GM18861 (cell line): ENCODE measurements around the gene FOXJ3.
A peak's percentile ranks its signal among the peaks of the same experiment; 100 is the strongest.

Experiments used
- ATAC-seq: cut with Tn5 transposase; IDR thresholded peaks from one replicate; pipeline ENCODE4 v1.9.1; 2021; ENCODE audit not compliant: unreplicated experiment

The FOXJ3 gene

GRCh38 chr1:42334240-42335049 lies 590 bp downstream of the FOXJ3 start:
- ATAC-seq: peak; percentile 43

- no peak for ATAC-seq
These were observed 1.3 kb downstream of the FOXJ3 start for GRCh38 chr1:42333662-42334239.

- ATAC-seq: no peak
These were observed 2.2 kb downstream of the FOXJ3 start for GRCh38 chr1:42332877-42333276.

- ATAC-seq: no peak
These were observed 4.8 kb downstream of the FOXJ3 start for GRCh38 chr1:42330215-42330614.

GRCh38 chr1:42328916-42329496 lies 6.0 kb downstream of the FOXJ3 start:
- ATAC-seq: no peak

GRCh38 chr1:42328047-42328625 lies 6.9 kb downstream of the FOXJ3 start:
- ATAC-seq: no peak

GRCh38 chr1:42325014-42325402 lies 10.0 kb downstream of the FOXJ3 start:
- ATAC-seq: no peak

GRCh38 chr1:42324398-42325013 lies 10.5 kb downstream of the FOXJ3 start:
- ATAC-seq: no peak

GRCh38 chr1:42323551-42323950 lies 11.5 kb downstream of the FOXJ3 start:
- no peak for ATAC-seq

- no peak for ATAC-seq
These were observed 12.5 kb downstream of the FOXJ3 start for GRCh38 chr1:42322577-42322976.

GRCh38 chr1:42321731-42322130 lies 13.3 kb downstream of the FOXJ3 start:
- no peak for ATAC-seq

- ATAC-seq: no peak
These were observed 14.3 kb downstream of the FOXJ3 start for GRCh38 chr1:42320708-42321107.

- no peak for ATAC-seq
These were observed 15.1 kb downstream of the FOXJ3 start for GRCh38 chr1:42319871-42320484.

- no peak for ATAC-seq
These were observed 15.7 kb downstream of the FOXJ3 start for GRCh38 chr1:42319128-42319851.

GRCh38 chr1:42318601-42319000 lies 16.4 kb downstream of the FOXJ3 start:
- no peak for ATAC-seq

GRCh38 chr1:42317308-42317707 lies 17.7 kb downstream of the FOXJ3 start:
- ATAC-seq: no peak

GRCh38 chr1:42316292-42316691 lies 18.7 kb downstream of the FOXJ3 start:
- ATAC-seq: no peak

- ATAC-seq: no peak
These were observed 19.5 kb downstream of the FOXJ3 start for GRCh38 chr1:42315500-42315899.

- no peak for ATAC-seq
These were observed 21.1 kb downstream of the FOXJ3 start for GRCh38 chr1:42313970-42314369.

- no peak for ATAC-seq
These were observed 22.3 kb downstream of the FOXJ3 start for GRCh38 chr1:42312576-42313212.
